ENCODE data around the gene RPL32.

DNA sequence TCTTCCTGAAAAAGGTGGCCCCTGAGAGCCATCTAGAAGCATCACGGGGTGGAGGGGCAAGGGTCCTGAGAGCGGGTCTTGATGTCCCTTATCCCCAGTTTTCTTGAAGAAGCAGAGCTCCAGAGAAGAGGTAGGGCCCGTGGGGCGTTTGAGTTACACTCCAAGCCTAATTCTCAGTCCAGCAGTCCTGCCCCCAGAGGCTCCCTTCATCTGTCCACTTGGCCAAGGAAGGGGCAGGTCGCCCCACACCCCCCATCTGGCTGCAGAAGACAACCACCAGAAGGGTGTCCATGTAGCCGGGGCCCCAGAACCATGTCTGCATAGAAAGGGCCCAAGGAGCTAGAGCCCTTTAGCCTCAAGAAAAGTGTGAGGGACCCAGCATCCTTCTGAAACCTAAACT lies 25.5 kb upstream of the RPL32 start:
- TF ChIP-seq, protein P1, sequence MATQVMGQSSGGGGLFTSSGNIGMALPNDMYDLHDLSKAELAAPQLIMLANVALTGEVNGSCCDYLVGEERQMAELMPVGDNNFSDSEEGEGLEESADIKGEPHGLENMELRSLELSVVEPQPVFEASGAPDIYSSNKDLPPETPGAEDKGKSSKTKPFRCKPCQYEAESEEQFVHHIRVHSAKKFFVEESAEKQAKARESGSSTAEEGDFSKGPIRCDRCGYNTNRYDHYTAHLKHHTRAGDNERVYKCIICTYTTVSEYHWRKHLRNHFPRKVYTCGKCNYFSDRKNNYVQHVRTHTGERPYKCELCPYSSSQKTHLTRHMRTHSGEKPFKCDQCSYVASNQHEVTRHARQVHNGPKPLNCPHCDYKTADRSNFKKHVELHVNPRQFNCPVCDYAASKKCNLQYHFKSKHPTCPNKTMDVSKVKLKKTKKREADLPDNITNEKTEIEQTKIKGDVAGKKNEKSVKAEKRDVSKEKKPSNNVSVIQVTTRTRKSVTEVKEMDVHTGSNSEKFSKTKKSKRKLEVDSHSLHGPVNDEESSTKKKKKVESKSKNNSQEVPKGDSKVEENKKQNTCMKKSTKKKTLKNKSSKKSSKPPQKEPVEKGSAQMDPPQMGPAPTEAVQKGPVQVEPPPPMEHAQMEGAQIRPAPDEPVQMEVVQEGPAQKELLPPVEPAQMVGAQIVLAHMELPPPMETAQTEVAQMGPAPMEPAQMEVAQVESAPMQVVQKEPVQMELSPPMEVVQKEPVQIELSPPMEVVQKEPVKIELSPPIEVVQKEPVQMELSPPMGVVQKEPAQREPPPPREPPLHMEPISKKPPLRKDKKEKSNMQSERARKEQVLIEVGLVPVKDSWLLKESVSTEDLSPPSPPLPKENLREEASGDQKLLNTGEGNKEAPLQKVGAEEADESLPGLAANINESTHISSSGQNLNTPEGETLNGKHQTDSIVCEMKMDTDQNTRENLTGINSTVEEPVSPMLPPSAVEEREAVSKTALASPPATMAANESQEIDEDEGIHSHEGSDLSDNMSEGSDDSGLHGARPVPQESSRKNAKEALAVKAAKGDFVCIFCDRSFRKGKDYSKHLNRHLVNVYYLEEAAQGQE (IDR thresholded peaks at IDR 0.05; ENCODE audit: low read depth): no peak
- TF ChIP-seq, protein P2, sequence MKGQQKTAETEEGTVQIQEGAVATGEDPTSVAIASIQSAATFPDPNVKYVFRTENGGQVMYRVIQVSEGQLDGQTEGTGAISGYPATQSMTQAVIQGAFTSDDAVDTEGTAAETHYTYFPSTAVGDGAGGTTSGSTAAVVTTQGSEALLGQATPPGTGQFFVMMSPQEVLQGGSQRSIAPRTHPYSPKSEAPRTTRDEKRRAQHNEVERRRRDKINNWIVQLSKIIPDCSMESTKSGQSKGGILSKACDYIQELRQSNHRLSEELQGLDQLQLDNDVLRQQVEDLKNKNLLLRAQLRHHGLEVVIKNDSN (IDR thresholded peaks at IDR 0.05): no peak
- no peak for TF ChIP-seq CEBPB (IDR thresholded peaks at IDR 0.05)
- no peak for TF ChIP-seq TAF1 (IDR thresholded peaks at IDR 0.05; ENCODE audit: low read depth)
- TF ChIP-seq ZBTB7A (IDR thresholded peaks at IDR 0.05; ENCODE audit: low read depth): no peak
- TF ChIP-seq FOXM1 (IDR thresholded peaks at IDR 0.05; ENCODE audit: borderline replicate concordance, low read depth): no peak
- TF ChIP-seq, protein P3, sequence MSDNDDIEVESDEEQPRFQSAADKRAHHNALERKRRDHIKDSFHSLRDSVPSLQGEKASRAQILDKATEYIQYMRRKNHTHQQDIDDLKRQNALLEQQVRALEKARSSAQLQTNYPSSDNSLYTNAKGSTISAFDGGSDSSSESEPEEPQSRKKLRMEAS (IDR thresholded peaks at IDR 0.05): no peak
- TF ChIP-seq NFIC (IDR thresholded peaks at IDR 0.05): no peak
- TF ChIP-seq TEAD4 (IDR thresholded peaks at IDR 0.05): no peak
- no peak for TF ChIP-seq CREB1 (IDR thresholded peaks at IDR 0.05; ENCODE audit: low read depth)
- TF ChIP-seq RAD21 (IDR thresholded peaks at IDR 0.05; ENCODE audit: low read depth): no peak
- TF ChIP-seq TCF12 (IDR thresholded peaks at IDR 0.05; ENCODE audit: low read depth): no peak
- no peak for TF ChIP-seq YY1 (IDR thresholded peaks at IDR 0.05; ENCODE audit: low read depth)

Data from Ishikawa (cell line).